GM18511 (cell line): Measurements from ENCODE around the gene LYL1.

Source experiments
- ATAC-seq: cut with Tn5 transposase; IDR thresholded peaks from one replicate; pipeline ENCODE4 v1.9.1; 2021; ENCODE audit warnings: mild to moderate bottlenecking, moderate library complexity; ENCODE audit not compliant: unreplicated experiment

Gene LYL1

DNA sequence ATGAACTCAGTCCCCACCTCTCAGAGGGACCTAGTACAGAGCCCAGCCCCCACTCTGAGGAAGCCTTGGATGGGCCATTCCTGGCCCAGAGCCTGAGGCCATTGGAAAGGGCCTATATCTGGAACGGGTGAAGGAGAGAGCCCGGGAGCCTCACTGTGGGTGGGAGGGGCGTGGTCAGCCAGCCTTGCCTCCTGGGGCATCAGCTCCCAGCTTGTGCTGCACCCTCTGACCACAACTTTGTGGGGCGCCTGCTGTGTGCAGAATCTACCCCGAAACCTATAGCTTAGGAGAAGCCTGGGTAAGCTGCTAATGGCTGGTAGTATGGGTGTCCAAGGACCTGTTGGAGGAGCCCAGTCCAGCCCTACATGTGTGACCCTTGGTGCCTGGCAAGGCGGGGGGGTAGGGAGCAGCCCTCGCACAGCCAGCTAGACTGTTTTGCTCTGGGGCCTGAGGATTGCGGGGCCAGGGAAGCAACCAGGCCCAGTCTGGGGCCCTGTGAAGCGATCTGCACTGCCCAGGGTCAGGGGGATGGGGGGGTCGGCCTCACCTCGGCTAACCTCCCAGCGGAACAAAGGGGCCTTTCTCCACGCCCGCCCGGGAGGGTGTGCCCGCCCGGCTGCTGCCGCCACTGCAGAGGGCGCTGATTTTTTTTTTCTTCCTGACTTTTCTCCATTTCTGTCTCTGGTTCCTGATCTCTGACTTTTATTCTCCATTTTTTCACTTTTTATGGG lies 42.3 kb downstream of the LYL1 start:
- no peak for ATAC-seq

DNA sequence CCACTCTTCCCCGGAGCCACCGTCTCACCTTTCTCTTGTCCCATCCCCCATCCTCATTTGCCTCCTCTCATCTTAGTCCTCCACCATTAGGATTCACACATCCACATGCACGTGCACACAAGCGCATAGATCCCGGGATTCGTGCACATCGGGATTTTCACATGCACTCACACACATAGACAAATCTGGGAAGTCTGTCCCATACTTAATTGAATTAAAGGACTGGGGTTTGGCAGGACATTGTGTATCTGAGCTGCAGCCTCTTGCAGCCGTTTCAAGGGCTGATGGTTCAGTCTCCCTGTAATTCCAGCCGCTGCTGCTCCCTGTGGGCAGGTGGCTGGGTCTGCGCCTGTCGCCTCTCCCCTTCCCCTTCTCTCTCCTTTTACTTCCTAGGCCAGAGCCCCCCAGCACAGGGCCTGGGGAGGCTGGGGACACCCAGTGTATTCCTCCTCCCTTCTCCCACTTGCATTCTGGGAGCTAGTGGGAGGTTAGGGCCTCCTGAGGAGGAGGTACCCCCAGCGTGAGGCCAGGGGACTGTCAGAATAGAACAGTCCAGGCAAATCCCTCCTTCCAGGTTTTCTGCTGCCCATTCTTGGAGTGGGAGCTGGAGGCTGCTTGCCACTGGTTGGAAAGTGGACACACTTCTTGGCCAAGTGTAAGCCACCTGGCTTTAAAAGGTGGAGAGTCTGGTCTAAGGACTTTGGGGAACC lies 43.6 kb downstream of the LYL1 start:
- ATAC-seq, result no peak

DNA sequence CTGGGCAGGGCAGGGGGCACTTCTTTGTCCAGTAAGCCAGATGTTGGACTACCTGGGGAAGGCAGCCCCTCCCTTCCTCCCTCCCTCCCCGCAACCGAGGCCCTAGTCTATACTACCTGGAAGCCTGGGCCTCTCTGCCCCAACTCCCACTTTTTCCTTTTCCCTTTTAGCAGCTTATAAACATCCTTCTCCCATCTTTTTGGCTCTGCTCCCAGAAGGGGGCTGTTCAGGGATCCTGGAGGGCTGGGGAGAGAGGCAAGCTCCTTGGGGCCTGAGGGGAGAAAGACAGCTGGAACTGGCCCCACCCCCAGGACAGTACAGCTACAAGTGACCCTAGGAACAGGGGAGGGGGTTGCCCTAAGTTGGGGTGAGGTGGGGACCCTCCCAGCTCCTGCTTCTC lies 44.9 kb downstream of the LYL1 start:
- ATAC-seq, result no peak

DNA sequence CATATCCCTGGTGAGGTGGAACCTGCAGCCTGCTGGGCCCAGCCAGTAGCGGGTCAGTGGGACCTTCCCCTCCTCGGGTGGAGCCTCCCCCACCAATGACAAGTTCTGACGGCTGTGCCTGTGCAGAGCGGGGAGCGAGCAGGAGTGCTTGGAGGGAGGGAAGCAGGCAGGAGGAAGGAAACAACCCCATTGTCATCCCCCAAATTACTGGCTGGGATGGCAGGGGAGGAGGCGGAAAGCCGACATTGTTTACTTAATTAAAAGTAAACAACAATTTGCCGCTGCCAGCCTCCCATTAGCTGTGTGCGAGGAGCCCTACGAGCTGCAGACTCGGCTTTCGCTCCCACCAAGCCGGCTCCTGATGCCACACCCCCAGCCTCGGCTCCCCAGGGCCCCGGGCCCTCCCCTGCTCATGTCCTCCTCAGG lies 45.5 kb downstream of the LYL1 start:
- no peak for ATAC-seq

DNA sequence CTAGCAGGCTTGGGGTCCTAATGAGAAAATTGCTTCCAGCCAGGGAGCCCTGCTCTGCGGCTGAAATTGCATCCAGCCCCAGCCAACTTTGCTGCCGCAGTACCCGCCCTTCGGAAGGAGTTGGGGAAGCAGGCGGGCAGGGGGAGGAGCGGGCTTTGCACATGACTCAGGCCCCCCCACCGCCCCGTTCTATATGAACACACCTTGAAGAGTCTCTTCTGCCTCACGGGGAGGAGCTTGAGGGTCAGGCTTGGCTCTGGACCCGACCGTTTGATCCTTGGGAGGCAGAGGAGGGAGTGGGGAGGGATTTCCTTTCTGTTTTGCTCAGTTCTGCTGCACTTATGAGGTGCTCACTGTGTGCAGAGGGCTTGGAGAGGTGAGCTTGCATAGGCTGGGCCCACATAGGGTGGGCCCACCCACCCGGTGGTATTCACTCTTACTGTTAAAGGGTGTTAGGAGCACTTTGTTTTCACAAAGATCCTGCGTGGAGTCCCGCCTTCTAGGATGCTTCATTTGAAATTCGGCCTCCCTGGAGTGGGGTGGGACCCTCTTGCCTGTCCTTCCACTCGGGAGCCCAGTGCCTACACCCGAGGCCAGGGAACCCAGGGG lies 46.5 kb downstream of the LYL1 start:
- ATAC-seq, result no peak

DNA sequence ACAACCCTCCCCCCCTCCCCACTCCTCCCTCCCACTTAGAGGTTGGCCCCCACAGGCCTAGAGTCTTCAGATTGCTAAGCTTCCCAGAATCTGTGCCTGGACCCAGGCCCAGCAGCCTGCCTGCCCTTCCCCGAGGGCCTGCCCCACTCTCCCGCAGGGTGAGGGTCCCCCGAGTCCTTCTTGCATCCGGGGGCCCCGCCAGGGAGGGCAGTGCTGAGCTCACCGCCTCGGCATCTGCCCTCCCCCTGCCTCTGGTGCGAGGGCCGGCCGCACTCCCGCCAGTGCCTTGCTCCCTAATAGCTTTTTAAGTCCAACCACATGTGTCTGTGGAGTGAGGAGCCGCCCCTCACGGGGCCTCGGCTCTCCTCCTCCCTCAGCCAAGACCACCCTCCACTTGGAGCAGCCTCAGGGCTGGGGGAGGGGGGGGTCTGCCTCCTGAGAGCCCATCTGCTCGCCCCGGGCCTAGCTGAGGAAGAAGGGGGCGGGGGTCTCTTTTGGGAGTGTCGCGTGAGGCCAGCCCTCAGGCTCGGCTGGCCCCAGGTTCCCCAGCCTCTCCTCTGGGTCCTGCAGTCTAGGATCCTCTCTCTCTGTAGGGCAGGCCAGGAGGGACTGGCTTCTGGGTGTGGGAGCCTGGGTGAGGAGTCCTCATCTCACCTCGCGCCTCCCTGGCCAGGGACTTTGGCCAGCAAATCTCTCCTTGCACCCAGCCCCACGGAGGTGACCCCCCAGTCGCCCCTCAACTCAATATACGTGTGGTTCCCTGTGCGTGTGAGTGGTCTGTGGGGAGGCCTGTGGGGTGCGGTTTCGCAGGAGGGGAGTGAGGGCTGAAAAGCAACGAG lies 47.2 kb downstream of the LYL1 start:
- no peak for ATAC-seq

DNA sequence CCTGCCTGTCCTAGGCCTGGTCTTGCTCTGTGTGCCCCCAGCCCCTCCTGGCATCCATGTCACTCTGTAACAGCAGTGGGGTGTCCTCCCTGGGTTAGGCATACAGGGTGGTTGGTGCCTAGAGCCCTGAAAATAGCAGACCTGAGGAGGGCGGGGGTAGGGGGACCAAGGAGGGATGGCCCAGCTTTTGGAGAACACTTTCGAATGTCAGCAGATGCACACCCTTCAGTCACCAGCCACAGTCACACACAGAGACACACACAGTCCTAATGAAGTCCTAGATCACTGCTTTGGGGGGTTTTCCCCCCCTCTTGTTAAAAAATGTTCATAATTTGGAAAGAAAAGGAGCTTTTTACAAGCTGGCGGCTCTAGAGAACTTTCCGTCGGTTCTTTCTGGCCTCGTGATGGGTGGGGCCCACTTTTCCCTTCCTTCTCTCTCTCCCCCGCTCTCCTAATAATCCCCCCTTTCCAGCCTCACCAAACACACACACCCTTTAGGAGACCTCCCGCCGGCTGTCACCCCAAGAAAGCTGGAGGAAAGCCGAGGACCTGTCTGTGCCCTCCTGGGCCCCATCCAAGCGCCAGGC lies 47.9 kb downstream of the LYL1 start:
- ATAC-seq, result no peak

DNA sequence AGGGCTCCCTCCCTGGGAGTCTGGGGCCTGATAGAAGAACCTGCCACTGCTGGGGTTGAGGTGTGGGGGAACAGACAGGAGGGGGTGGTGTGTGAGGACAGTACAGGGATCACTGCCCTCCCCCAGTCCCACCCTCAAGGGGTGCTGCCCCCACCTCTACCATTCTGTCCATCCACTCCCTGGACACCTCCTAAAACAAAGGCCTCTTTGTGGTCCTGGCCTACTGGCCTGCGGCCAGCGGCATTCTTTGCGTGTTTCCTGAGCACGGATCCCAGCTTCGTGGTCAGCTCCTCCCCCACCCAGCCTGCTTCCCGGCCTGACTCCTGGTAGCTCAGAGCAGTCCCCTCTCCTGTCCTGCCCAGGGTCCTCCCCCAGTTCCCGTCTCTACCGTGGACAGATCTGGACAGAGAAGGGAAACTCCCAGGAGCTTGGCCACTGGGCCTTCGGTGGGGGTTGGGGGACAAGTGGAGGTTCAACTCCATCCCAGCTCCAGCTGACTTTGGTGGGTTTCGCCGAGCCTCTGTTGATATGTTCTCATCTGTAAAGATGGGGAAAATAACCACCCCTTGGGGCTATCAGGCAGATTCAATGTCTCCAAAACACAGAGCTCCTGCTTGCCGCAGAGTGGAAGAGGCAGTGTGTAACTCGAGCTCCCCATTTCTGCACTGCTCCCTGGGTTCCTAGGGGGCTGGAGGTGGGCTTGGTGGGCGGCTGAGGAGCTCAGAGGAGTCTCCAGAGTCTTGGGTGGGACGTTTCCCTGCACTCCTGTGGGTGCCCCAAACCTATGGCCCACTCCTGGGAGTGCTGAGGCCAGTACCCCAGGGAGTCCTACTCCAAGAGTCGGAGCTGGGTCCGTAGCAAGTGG lies 48.7 kb downstream of the LYL1 start:
- no peak for ATAC-seq

DNA sequence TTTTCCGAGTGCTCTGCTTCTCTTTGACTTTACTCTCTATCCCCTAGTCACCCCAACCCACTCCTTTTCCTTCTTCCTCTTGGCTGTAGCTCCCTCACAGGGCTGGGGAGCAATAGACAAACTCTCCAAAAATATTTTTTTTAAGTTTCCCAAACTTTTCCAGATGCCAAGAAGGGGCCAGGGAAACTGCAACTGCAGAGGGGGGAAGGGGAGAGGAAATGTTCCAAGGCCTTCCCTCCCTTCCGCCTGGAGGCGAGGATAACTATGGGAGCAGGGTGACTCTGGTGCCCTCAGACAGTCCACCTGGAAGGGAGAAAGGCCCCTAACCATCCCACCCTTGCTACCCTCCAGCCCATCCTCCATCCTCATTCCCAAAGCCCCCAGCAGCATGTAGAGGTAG lies 49.4 kb downstream of the LYL1 start:
- no peak for ATAC-seq

DNA sequence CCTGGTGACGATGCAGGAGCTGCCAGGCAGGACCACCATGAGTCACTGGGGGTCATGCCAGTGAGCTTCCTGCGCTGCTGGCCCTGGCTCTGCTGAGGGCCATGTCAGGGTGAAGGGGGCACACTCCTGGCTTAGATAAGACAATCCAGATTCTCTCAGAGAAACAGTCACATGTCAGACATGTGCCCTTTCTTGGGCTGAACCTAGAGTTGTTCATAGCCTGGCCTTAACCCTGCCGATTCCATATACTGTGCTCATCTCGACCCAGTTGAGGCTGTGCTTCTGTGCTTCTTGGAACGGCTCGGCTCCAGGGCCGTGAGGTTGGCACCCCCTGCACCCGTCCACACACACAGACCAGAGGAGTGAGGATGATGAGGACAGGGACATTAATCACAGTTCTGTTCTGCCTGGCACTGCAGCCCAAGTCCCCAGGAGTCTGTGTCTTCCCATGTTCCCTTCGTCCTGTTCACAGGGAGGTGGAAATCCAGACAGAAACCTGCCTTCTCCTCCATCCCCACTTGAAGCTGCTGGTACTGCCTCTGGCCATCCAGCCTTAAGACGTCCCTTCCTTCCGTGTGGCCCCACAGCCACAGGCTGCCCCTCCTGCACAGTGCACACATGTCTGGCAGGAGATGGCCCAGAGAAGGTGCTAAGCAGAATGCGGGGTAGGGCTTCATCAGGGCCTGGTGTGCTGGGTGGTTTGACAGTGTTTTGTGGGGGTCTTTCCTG lies 50.0 kb downstream of the LYL1 start:
- no peak for ATAC-seq

DNA sequence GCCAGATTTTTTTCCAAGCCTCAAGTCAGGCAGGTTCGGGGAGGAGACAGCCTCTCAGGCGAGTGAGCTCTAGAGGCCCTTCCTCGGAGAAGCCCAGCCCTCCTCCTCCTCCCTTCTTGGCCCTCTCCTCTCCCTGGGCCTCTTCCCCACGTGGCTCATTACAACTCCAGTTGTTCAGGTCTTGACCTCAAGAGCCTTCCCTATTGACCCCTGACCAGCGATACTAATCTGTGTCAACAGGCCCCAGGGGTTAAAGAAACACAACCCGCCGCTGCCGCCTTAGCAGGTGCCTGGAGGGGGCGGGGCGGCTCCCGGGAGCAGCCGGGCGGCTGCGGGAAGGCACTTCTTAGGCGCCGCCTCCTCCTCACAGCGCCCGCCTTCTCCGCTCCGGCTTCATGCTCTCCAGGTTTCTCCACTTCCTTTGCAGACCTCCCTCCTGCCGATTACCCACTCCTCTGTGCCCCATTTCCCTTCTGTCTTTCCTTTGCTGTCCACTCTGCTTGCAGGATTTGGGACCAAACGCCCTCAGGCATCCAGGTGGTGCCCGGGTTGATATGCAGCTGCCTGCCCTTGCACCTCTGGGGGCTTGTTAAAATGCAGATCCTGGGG lies 51.0 kb downstream of the LYL1 start:
- no peak for ATAC-seq

DNA sequence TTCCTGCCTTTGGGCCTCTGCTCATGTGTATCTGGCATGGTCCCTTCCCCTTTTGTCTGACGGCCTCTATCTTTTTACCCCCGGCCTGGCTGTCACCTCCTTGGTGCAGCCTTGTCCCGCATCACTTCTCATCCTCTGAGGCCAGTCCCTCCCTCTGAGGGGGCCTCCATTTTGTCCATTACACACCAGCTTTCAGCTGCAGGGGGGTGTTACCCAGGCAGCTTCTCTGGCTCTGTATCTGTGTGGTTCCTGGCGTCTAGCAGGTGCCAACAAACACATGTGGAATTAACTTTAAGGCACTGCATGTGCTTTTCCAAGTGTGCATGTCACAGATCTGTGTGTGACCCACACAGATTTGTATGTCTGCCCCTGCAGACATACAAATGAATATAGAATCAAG lies 52.4 kb downstream of the LYL1 start:
- ATAC-seq, result no peak
